ENCODE data around the gene CDK6.

The CDK6 gene

GRCh38 chr7:92817398-92817797 lies 19.0 kb downstream of the CDK6 start:
- TF ChIP-seq CTCF (conservative IDR thresholded peaks at IDR 0.05; ENCODE audit: low read depth, low read length): no peak
- DNase-seq (ENCODE audit: low read depth): no peak
- no peak overlapping the region for H3K4me3 ChIP-seq (ENCODE audit: low read length)

- no peak for TF ChIP-seq CTCF (conservative IDR thresholded peaks at IDR 0.05; ENCODE audit: low read depth, low read length)
- no peak overlapping the region for H3K4me3 ChIP-seq (ENCODE audit: low read length)
- DNase-seq (ENCODE audit: low read depth): no peak
Observed at GRCh38 chr7:92815412-92815811, 21.0 kb downstream of the CDK6 start.

GRCh38 chr7:92813390-92814024 lies 22.9 kb downstream of the CDK6 start:
- H3K4me3 ChIP-seq (ENCODE audit: low read length): no peak overlapping the region
- DNase-seq (ENCODE audit: low read depth): no peak

GRCh38 chr7:92811158-92811557 lies 25.2 kb downstream of the CDK6 start:
- DNase-seq (ENCODE audit: low read depth): no peak
- TF ChIP-seq CTCF (conservative IDR thresholded peaks at IDR 0.05; ENCODE audit: low read depth, low read length): no peak
- H3K4me3 ChIP-seq (ENCODE audit: low read length): no peak overlapping the region

More at GRCh38 chr7:92813390-92814024, 22.9 kb downstream of the CDK6 start:
- no peak for TF ChIP-seq CTCF (conservative IDR thresholded peaks at IDR 0.05; ENCODE audit: low read depth, low read length)

- H3K4me3 ChIP-seq (ENCODE audit: low read length): no peak overlapping the region
- DNase-seq (ENCODE audit: low read depth): peak; percentile 82
- no peak for TF ChIP-seq CTCF (conservative IDR thresholded peaks at IDR 0.05; ENCODE audit: low read depth, low read length)
Observed at GRCh38 chr7:92809760-92810573, 26.4 kb downstream of the CDK6 start.

GRCh38 chr7:92809397-92809759 lies 27.0 kb downstream of the CDK6 start:
- DNase-seq (ENCODE audit: low read depth): no peak
- no peak overlapping the region for H3K4me3 ChIP-seq (ENCODE audit: low read length)
- TF ChIP-seq CTCF (conservative IDR thresholded peaks at IDR 0.05; ENCODE audit: low read depth, low read length): no peak

- H3K4me3 ChIP-seq (ENCODE audit: low read length): no peak overlapping the region
- TF ChIP-seq CTCF (conservative IDR thresholded peaks at IDR 0.05; ENCODE audit: low read depth, low read length): no peak
- no peak for DNase-seq (ENCODE audit: low read depth)
Observed at GRCh38 chr7:92808635-92809034, 27.7 kb downstream of the CDK6 start.

All from retinal pigment epithelial cell (primary cell).